GM19238 (cell line): ENCODE measurements around the gene C22orf23.
A peak's percentile ranks its signal among the peaks of the same experiment; 100 is the strongest.

Experiments
- DNase-seq: peaks from one replicate; pipeline ENCODE4 v3.0.0; 2011; ENCODE audit warnings: low spot score; ENCODE audit not compliant: insufficient read length

The C22orf23 gene

GRCh38 chr22:37925767-37926166, 27.6 kb downstream of the C22orf23 start:
- DNase-seq = no peak

GRCh38 chr22:37925330-37925729, 28.1 kb downstream of the C22orf23 start:
- DNase-seq = no peak

- no peak for DNase-seq
Observed at GRCh38 chr22:37924386-37925065, 28.9 kb downstream of the C22orf23 start.

- DNase-seq = no peak
Observed at GRCh38 chr22:37923927-37924326, 29.5 kb downstream of the C22orf23 start.

- DNase-seq = no peak
Observed at GRCh38 chr22:37922191-37922590, 31.2 kb downstream of the C22orf23 start.

GRCh38 chr22:37920126-37920525, 33.3 kb downstream of the C22orf23 start:
- DNase-seq = no peak

- DNase-seq = no peak
Observed at GRCh38 chr22:37918580-37919270, 34.7 kb downstream of the C22orf23 start.

GRCh38 chr22:37917874-37918548, 35.4 kb downstream of the C22orf23 start:
- no peak for DNase-seq

GRCh38 chr22:37916311-37916710, 37.1 kb downstream of the C22orf23 start:
- no peak for DNase-seq

GRCh38 chr22:37913233-37913721, 40.1 kb downstream of the C22orf23 start:
- DNase-seq = no peak

- no peak for DNase-seq
Observed at GRCh38 chr22:37912171-37912570, 41.2 kb downstream of the C22orf23 start.

GRCh38 chr22:37911697-37912096, 41.7 kb downstream of the C22orf23 start:
- no peak for DNase-seq

GRCh38 chr22:37910890-37911672, 42.3 kb downstream of the C22orf23 start:
- no peak for DNase-seq

- DNase-seq = no peak
Observed at GRCh38 chr22:37909766-37910165, 43.6 kb downstream of the C22orf23 start.

GRCh38 chr22:37907036-37907954, 46.1 kb downstream of the C22orf23 start:
- DNase-seq = no peak

- DNase-seq = peak; percentile 63
Observed at GRCh38 chr22:37906364-37907008, 46.9 kb downstream of the C22orf23 start.

- DNase-seq = peak; percentile 87
Observed at GRCh38 chr22:37905534-37906363, 47.7 kb downstream of the C22orf23 start, which contains the start of gene MICALL1. MICALL1 (plus strand) TSS chr22:37906297; CDS start chr22:37906423, 126 bp downstream.

- DNase-seq = no peak
Observed at GRCh38 chr22:37904572-37905533, 48.5 kb downstream of the C22orf23 start.
